Pancreas (tissue), 10 donors: ENCODE measurements around the gene FAM222A. TPM values are rescaled to one million over a fixed set of nuclear protein-coding genes. Genes with fewer than 3 reads are reported as not detected.

ENCODE experiments used
- ATAC-seq, 4 donors: fragments of 200-7000 bp; cut with Tn5 transposase; one replicate each; pipeline versions ENCODE4 v1.8.0 to v1.9.1; 2020; ENCODE audit warnings: mild to moderate bottlenecking in 4 of 4, moderate library complexity in 4 of 4
- DNase-seq, 6 donors: peaks; one replicate each; pipeline ENCODE4 v3.0.0-alpha.2; 2020
- FAIRE-seq: peaks from 2 replicates; lab custom pipeline; 2012; peaks lifted over from hg19 to GRCh38; lab: Jason Lieb, UNC
- H3K27ac ChIP-seq, 4 donors: fragments of 200-600 bp; sonication (generic); 1 replicate in 3 of 4; 2 replicates in 1 of 4; pipeline versions ENCODE4 v1.5.0 to v1.8.0; 2020
- H3K27me3 ChIP-seq, 4 donors: fragments of 200-600 bp; one replicate each; pipeline ENCODE4 v1.8.0; 2021
- H3K36me3 ChIP-seq, 3 donors: fragments of 200-600 bp; sonication (generic) in 1 of 3; one replicate each; pipeline versions ENCODE4 v1.5.0 to v1.8.0; 2020 to 2021
- H3K4me1 ChIP-seq, 3 donors: fragments of 200-600 bp; one replicate each; pipeline ENCODE4 v1.8.0; 2021
- H3K4me3 ChIP-seq, 4 donors: fragments of 200-600 bp; sonication (generic) in 2 of 4; one replicate each; pipeline versions ENCODE4 v1.5.0 to v1.8.0; 2020 to 2021
- H3K9me3 ChIP-seq, 4 donors: fragments of 200-600 bp; one replicate each; pipeline ENCODE4 v1.8.0; 2021
- CTCF ChIP-seq, 4 donors: fragments of 200-600 bp; sonication (generic) in 3 of 4; IDR thresholded peaks; one replicate each; pipeline versions ENCODE4 v1.5.0 to v1.8.0; 2021; ENCODE audit warnings: antibody characterized with exemption in 4 of 4
- WGBS, 2 donors: extraction: QIAGEN DNeasy Blood & Tissue Kit; methylation state at CpG; one replicate each; pipeline ENCODE4 v1.1.7; 2013; 5-methylcytosine and 5-hydroxymethylcytosine counted together
- intact Hi-C, 3 donors: fragments of 100-400 bp; cut with DNase I; formaldehyde crosslinking; loops; one replicate each; pipeline versions ENCODE4 v1.11.1 to v1.14.2; 2022
- polyA plus RNA-seq, 2 donors: library from polyadenylated mRNA; stranded (reverse); fragments of 200-250 nt; gene quantifications; one replicate each; pipeline ENCODE4 v1.2.3, GENCODE V29; 2013
- total RNA-seq, 6 donors: library from RNA; stranded (reverse); fragmentation: NEBNext Ultra II Directional in 4 of 6; extraction: Animal tissue kit (Norgen Biotek cat#: 25700) in 4 of 6; gene quantifications; one replicate each; pipeline versions ENCODE4 v1.2.1 to v1.2.4, GENCODE V29; 2021 to 2023
- donor health status: healthy with polysubstance abuse.
- donor health status: DM: no; HTN: no; CAD: no; lungs with moderate emphysema.
- donor health status: DM: no; HTN: no; CAD: no.
- donor health status: control.
- donor health status: control.
- donor health status: Bipolar disorder and iron deficiency.
- donor health status: DM: yes; HTN: yes; CAD: no.
- donor health status: DM: no; HTN: no; CAD: no.
- donor health status: DM: no; HTN: no; CAD: no.
- donor health status: DM: yes; HTN: yes; CAD: no.

Gene FAM222A
- total and polyA plus RNA-seq, 8 donors = 2.1 to 14.6 (median 3.8) TPM

- no peaks in the 10 kb centered on the region for H3K9me3 ChIP-seq
- intact Hi-C loops = no loop called here
- DNase-seq (peak in 2 of 6 donors; percentile 16 to 18), FAIRE-seq (no peak), ATAC-seq (peak; percentile 35 to 79 (median 73))
- H3K4me1 ChIP-seq = no peaks in the 10 kb centered on the region
- TF ChIP-seq CTCF (IDR thresholded peaks at IDR 0.05) = no peak
- H3K27ac ChIP-seq = peak overlapping the region in 2 of 4 donors; percentile 44 to 68
- 53 to 64% methylated on average over 8 of the region's 8 CpGs for WGBS, 2 donors
- H3K4me3 ChIP-seq = no peak overlapping the region
- no peaks in the 10 kb centered on the region for H3K36me3 ChIP-seq
- no peaks in the 10 kb centered on the region for H3K27me3 ChIP-seq
Measured at GRCh38 chr12:109679501-109680263, 33.9 kb upstream of the FAM222A start.

GRCh38 chr12:109680264-109681005, 33.2 kb upstream of the FAM222A start:
- Histone ChIP-seq H3K4me1 (no peaks in the 10 kb centered on the region), H3K36me3 (no peaks in the 10 kb centered on the region), H3K4me3 (no peak overlapping the region), H3K9me3 (no peaks in the 10 kb centered on the region), H3K27me3 (no peaks in the 10 kb centered on the region), H3K27ac (peak overlapping the region in 2 of 4 donors; percentile 44 to 68)
- ATAC-seq = peak; percentile 24 to 66 (median 48)
- no peak for TF ChIP-seq CTCF (IDR thresholded peaks at IDR 0.05)
- peak in 1 of 6 donors; percentile 25 for DNase-seq
- 66 to 75% methylated on average over 4 of the region's 4 CpGs for WGBS, 2 donors
- intact Hi-C loops = no loop called here
- no peak for FAIRE-seq

GRCh38 chr12:109681986-109682707, 31.5 kb upstream of the FAM222A start:
- 84 to 88% methylated on average over 7 of the region's 7 CpGs for WGBS, 2 donors
- DNase-seq (no peak), FAIRE-seq (no peak)

GRCh38 chr12:109682708-109683060, 30.9 kb upstream of the FAM222A start:
- Histone ChIP-seq H3K27me3 (no peaks in the 10 kb centered on the region), H3K4me3 (no peak overlapping the region), H3K36me3 (no peaks in the 10 kb centered on the region), H3K4me1 (no peaks in the 10 kb centered on the region), H3K27ac (no peak overlapping the region), H3K9me3 (no peaks in the 10 kb centered on the region)
- intact Hi-C loops = no loop called here
- FAIRE-seq (no peak), ATAC-seq (no peak), DNase-seq (no peak)
- 81 to 96% methylated on average over 1 of the region's 1 CpG for WGBS, 2 donors
- no peak for TF ChIP-seq CTCF (IDR thresholded peaks at IDR 0.05)

More at GRCh38 chr12:109681986-109682707, 31.5 kb upstream of the FAM222A start:
- no peaks in the 10 kb centered on the region for H3K36me3 ChIP-seq
- intact Hi-C loops = no loop called here
- TF ChIP-seq CTCF (IDR thresholded peaks at IDR 0.05) = no peak
- H3K4me3 ChIP-seq = no peak overlapping the region
- no peaks in the 10 kb centered on the region for H3K27me3 ChIP-seq
- H3K9me3 ChIP-seq = no peaks in the 10 kb centered on the region
- H3K27ac ChIP-seq = no peak overlapping the region
- ATAC-seq = no peak
- H3K4me1 ChIP-seq = no peaks in the 10 kb centered on the region
